ENCODE data around the gene GNRH2.
"Not testable (repeated sequence)": the region's sequence is repeated elsewhere in the genome, so short reads cannot be mapped to it uniquely, and the experiment has no call there.

DNA sequence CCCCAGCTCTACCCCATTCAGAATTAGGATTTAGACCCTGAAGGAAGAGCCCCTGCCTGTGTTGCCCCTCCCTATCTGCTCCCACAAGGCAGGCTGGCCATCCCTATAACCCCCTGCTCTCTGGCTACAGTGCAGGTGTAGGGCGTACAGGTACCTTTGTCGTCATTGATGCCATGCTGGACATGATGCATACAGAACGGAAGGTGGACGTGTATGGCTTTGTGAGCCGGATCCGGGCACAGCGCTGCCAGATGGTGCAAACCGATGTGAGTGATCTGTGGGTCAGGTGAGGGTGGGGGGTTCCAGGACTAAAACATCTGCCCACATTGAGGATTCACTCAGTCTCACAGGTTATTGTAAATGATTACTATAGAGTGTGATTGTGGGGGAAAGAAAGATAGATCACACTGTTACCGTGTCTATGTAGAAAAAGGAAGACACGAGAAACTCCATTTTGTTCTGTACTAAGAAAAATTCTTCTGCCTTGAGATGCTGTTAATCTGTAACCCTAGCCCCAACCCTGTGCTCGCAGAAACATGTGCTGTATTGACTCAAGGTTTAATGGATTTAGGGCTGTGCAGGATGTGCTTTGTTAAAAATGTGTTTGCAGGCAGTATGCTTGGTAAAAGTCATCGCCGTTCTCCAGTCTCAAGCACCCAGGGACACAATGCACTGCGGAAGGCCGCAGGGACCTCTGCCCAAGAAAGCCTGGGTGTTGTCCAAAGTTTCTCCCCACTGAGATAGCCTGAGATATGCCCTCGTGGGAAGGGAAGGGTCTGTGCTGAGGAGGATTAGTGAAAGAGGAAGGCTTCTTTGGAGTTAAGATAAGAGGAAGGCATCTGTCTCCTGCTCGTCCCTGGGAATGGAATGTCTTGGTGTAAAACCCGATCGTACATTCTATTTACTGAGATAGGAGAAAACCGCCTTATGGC, 20.6 kb upstream of the GNRH2 start:
- TF ChIP-seq, protein P1, sequence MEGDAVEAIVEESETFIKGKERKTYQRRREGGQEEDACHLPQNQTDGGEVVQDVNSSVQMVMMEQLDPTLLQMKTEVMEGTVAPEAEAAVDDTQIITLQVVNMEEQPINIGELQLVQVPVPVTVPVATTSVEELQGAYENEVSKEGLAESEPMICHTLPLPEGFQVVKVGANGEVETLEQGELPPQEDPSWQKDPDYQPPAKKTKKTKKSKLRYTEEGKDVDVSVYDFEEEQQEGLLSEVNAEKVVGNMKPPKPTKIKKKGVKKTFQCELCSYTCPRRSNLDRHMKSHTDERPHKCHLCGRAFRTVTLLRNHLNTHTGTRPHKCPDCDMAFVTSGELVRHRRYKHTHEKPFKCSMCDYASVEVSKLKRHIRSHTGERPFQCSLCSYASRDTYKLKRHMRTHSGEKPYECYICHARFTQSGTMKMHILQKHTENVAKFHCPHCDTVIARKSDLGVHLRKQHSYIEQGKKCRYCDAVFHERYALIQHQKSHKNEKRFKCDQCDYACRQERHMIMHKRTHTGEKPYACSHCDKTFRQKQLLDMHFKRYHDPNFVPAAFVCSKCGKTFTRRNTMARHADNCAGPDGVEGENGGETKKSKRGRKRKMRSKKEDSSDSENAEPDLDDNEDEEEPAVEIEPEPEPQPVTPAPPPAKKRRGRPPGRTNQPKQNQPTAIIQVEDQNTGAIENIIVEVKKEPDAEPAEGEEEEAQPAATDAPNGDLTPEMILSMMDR (conservative IDR thresholded peaks at IDR 0.05): not testable (repeated sequence)
- not testable (repeated sequence) for TF ChIP-seq EZH2 (IDR thresholded peaks at IDR 0.05; ENCODE audit: low read depth)
